Tibial nerve (tissue), 3 donors: Measurements from ENCODE around the gene CHD6.

ENCODE experiments used
- POLR2A ChIP-seq, 2 donors: fragments of 450-650 bp; IDR thresholded peaks; one replicate each; pipeline ENCODE4 v1.6.1; 2017; ENCODE audit warnings: antibody characterized with exemption in 2 of 2, mild to moderate bottlenecking in 2 of 2, moderate library complexity in 2 of 2
- TF ChIP-seq, protein P1 (sequence below), 5 experiments: fragments of 200-600 bp in 3 of 5; fragments of 450-650 bp in 2 of 5; sonication (generic) in 3 of 5; IDR thresholded peaks; one replicate each; pipeline ENCODE4 v1.5.1; 2016 to 2019; ENCODE audit warnings: antibody characterized with exemption in 5 of 5, mild to moderate bottlenecking in 3 of 5, moderate library complexity in 2 of 5

DNA sequence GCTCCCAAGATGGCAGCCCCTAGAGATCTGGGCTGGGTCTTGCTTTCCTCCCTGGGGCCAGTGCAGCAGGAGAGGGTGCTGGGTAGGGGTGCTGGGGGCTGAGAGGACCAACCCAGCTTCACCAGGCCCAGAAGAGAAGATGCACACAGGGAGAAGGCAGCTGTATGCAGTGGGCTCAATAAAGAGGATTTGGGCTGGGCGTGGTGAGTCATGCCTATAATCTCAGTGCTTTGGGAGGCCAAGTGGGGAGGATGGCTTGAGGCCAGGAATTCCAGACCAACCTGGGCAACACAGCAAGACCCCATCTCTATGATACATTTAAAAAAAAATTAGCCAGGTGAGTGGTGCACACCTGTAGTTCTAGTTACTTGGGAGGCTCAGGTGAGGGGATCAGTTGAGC, 225.9 kb downstream of the CHD6 start:
- TF ChIP-seq, protein P1, sequence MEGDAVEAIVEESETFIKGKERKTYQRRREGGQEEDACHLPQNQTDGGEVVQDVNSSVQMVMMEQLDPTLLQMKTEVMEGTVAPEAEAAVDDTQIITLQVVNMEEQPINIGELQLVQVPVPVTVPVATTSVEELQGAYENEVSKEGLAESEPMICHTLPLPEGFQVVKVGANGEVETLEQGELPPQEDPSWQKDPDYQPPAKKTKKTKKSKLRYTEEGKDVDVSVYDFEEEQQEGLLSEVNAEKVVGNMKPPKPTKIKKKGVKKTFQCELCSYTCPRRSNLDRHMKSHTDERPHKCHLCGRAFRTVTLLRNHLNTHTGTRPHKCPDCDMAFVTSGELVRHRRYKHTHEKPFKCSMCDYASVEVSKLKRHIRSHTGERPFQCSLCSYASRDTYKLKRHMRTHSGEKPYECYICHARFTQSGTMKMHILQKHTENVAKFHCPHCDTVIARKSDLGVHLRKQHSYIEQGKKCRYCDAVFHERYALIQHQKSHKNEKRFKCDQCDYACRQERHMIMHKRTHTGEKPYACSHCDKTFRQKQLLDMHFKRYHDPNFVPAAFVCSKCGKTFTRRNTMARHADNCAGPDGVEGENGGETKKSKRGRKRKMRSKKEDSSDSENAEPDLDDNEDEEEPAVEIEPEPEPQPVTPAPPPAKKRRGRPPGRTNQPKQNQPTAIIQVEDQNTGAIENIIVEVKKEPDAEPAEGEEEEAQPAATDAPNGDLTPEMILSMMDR (IDR thresholded peaks at IDR 0.05) = no peak
- no peak for TF ChIP-seq POLR2A (IDR thresholded peaks at IDR 0.05)
